GM23248 (cell line): Measurements from ENCODE around the gene RAF1.

Experiments used
- EZH2 ChIP-seq: fragments of 200-600 bp; sonication (generic); IDR thresholded peaks from 2 replicates; pipeline ENCODE4 v1.6.1; 2018; ENCODE audit warnings: antibody characterized with exemption, mild to moderate bottlenecking; ENCODE audit not compliant: insufficient read depth, poor library complexity, severe bottlenecking
- EZH2phosphoT487 ChIP-seq: fragments of 200-600 bp; sonication (generic); IDR thresholded peaks from 2 replicates; pipeline ENCODE4 v1.6.1; 2018; ENCODE audit warnings: antibody characterized with exemption, moderate library complexity, mild to moderate bottlenecking, low read depth; ENCODE audit not compliant: insufficient read depth

DNA sequence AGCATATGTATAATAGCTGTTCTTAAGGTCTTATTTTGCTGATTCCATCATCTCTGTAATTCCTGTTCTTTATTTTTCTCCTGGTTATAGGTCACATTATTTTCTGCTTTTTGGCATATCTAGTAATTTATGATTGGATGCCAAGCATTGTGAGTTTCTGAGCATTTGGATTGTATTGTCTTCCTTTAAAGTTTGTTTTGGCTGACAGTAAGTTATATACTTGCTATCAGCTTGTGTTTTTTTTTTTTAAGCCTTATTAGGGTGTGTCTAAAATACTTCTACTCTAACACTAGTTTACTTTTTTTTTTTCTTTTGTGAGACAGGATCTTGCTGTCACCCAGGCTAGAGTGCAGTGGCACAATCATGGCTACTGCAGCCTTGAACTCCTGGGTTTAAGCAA, 96.9 kb downstream of the RAF1 start:
- no peak for TF ChIP-seq EZH2phosphoT487
- no peak for TF ChIP-seq EZH2
